Endodermal cell (in vitro differentiated cells): ENCODE measurements around the gene TCF4. TPM values are rescaled to one million over a fixed set of nuclear protein-coding genes. Genes with fewer than 3 reads are reported as not detected.

Experiments used
- DNase-seq: peaks from one replicate; pipeline ENCODE4 v3.0.0-alpha.2; 2017
- H3K27ac ChIP-seq: 2 replicates; pipeline ENCODE4 v1.5.1; 2013; ENCODE audit warnings: mild to moderate bottlenecking, low read depth, low read length, moderate library complexity
- H3K27me3 ChIP-seq: 2 replicates; pipeline ENCODE4 v1.6.1; 2013; ENCODE audit warnings: mild to moderate bottlenecking, low read length, moderate library complexity; ENCODE audit not compliant: insufficient read depth, control insufficient read depth, poor library complexity, severe bottlenecking
- H3K36me3 ChIP-seq: 2 replicates; pipeline ENCODE4 v1.7.0; 2013; ENCODE audit warnings: mild to moderate bottlenecking, low read length, moderate library complexity; ENCODE audit not compliant: control insufficient read depth, insufficient read depth
- H3K4me1 ChIP-seq: one replicate; pipeline ENCODE4 v1.7.0; 2013; ENCODE audit warnings: low read length; ENCODE audit not compliant: control insufficient read depth, insufficient read depth
- H3K4me3 ChIP-seq: 2 replicates; pipeline ENCODE4 v1.5.1; 2013; ENCODE audit warnings: mild to moderate bottlenecking, low read length, moderate library complexity
- H3K9ac ChIP-seq: 2 replicates; pipeline ENCODE4 v1.6.1; 2013; ENCODE audit warnings: mild to moderate bottlenecking, low read length, moderate library complexity; ENCODE audit not compliant: poor library complexity, severe bottlenecking; ENCODE audit errors: extremely low read depth
- H3K9me3 ChIP-seq: 2 replicates; pipeline ENCODE4 v1.6.1; 2013; ENCODE audit warnings: mild to moderate bottlenecking, low read length, moderate library complexity; ENCODE audit not compliant: control insufficient read depth
- H3K27ac Mint-ChIP-seq: 2 replicates; pipeline ENCODE4 v1.8.0; 2020; ENCODE audit warnings: mixed read lengths
- H3K27me3 Mint-ChIP-seq: 2 replicates; pipeline ENCODE4 v1.8.0; 2021; ENCODE audit warnings: mild to moderate bottlenecking, mixed read lengths; ENCODE audit not compliant: insufficient read depth
- H3K36me3 Mint-ChIP-seq: 2 replicates; pipeline ENCODE4 v1.8.0; 2020; ENCODE audit warnings: low read depth, mixed read lengths
- H3K4me1 Mint-ChIP-seq: 2 replicates; pipeline ENCODE4 v1.8.0; 2020; ENCODE audit warnings: mixed read lengths
- H3K4me3 Mint-ChIP-seq: 2 replicates; pipeline ENCODE4 v1.8.0; 2020; ENCODE audit warnings: mild to moderate bottlenecking, moderate library complexity, mixed read lengths
- H3K9me3 Mint-ChIP-seq: 2 replicates; pipeline ENCODE4 v1.8.0; 2020; ENCODE audit warnings: mild to moderate bottlenecking, mixed read lengths
- WGBS, 2 experiments: methylation state at CpG; one replicate each; pipeline versions ENCODE4 v1.1.5 to v1.1.7; 2013; ENCODE audit warnings: missing lambda C conversion rate in 2 of 2, mixed read lengths in 1 of 2; ENCODE audit not compliant: insufficient coverage in 1 of 2, insufficient read length in 1 of 2; 5-methylcytosine and 5-hydroxymethylcytosine counted together
- total RNA-seq, 2 donors: library from RNA; stranded (reverse); fragmentation: NEBNext Ultra II Directional in 1 of 2; extraction: Animal tissue kit (Norgen Biotek cat#: 25700) in 1 of 2; gene quantifications; 2 replicates in 1 of 2; 3 replicates in 1 of 2; pipeline ENCODE4 v1.2.1, GENCODE V29; 2021
- TF ChIP-seq, protein P1 (sequence below): fragments of 200-600 bp; sonication (generic); conservative IDR thresholded peaks from 2 replicates; pipeline ENCODE4 v1.5.0; 2021; ENCODE audit warnings: antibody characterized with exemption, mild to moderate bottlenecking

Gene TCF4
- total RNA-seq, 2 donors from 2014 or later = 40.4 to 58.5 TPM

DNA sequence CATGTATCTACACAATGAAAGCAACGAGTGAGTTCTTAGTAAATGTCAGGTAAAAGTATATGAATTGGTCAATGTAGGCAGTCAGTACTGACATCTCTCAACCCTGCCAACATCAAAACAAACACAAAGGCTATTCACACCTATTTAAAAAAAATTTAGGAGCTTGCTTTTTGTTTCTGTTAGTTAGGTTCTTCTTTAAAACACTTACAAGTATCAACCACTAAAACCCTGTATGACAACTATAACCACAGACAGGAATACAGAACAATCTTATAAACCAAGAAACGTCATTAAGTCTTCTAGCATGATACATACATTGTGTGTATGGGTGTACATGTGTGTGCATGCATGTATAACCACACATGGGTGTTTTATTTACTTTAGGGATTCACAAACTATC lies 131.0 kb downstream of the TCF4 start:
- Histone ChIP-seq H3K27me3 (no peaks in the 10 kb centered on the region), H3K9ac (no peak overlapping the region), H3K4me1 (no peaks in the 10 kb centered on the region), H3K4me3 (no peak overlapping the region), H3K36me3 (no peaks in the 10 kb centered on the region), H3K9me3 (no peaks in the 10 kb centered on the region), H3K27ac (no peak overlapping the region)
- TF ChIP-seq, protein P1, sequence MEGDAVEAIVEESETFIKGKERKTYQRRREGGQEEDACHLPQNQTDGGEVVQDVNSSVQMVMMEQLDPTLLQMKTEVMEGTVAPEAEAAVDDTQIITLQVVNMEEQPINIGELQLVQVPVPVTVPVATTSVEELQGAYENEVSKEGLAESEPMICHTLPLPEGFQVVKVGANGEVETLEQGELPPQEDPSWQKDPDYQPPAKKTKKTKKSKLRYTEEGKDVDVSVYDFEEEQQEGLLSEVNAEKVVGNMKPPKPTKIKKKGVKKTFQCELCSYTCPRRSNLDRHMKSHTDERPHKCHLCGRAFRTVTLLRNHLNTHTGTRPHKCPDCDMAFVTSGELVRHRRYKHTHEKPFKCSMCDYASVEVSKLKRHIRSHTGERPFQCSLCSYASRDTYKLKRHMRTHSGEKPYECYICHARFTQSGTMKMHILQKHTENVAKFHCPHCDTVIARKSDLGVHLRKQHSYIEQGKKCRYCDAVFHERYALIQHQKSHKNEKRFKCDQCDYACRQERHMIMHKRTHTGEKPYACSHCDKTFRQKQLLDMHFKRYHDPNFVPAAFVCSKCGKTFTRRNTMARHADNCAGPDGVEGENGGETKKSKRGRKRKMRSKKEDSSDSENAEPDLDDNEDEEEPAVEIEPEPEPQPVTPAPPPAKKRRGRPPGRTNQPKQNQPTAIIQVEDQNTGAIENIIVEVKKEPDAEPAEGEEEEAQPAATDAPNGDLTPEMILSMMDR = no peak
- Mint-ChIP-seq H3K4me1 (peaks cover 25% of the 10 kb centered on the region), H3K27ac (no peak overlapping the region), H3K27me3 (no peaks in the 10 kb centered on the region), H3K4me3 (no peak overlapping the region), H3K9me3 (no peaks in the 10 kb centered on the region), H3K36me3 (peaks cover 3% of the 10 kb centered on the region)
- no peak for DNase-seq
- WGBS, 2 experiments = 89% methylated on average over 1 of the region's 2 CpGs; no CpG with 5 or more reads in 1 of the 2 experiments

DNA sequence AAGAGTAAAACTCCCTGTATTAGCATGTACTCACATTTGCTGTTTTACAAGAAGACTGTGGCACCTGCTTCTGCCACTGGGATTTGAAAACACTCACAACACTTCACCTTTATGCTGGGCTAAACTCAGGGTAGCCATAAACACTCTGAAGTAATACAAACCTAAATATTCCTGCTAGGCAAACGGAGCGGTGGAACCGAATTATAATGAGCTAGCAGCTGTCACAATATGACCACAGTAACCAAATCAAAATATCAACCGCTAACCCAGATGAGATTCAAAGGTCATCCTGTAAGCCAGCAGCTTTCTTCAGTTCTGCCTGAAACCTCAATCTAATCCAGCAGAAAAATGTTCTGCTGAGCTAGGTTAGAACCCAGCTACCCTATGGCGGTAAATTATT lies 132.1 kb downstream of the TCF4 start:
- no peaks in the 10 kb centered on the region for H3K27me3 Mint-ChIP-seq
- no peak overlapping the region for H3K27ac Mint-ChIP-seq
- WGBS, 2 experiments = 90 to 100% methylated on average over 2 to 5 of the region's 5 CpGs

DNA sequence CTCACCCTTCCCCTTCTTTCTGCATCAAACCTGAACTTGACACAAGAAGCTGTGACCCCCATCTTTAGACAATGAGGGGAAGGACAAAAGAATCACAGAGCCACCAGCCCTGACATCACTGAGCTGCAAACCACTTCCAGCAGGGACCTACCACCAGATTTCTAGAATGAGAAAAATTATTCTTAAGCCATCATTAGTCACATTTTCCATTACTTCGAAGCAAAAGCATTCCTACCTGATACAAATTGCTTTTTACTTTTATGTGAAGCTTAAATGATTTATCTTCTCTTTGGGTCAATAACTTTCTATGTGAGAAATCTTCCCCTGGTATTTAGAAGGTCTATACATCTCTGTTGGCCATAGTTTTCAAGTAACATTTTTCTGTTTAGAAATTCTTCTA lies 134.8 kb downstream of the TCF4 start:
- no peak for DNase-seq
- no peak overlapping the region for H3K9ac ChIP-seq
- H3K4me1 Mint-ChIP-seq = peaks cover 4% of the 10 kb centered on the region
- TF ChIP-seq, protein P1 = no peak
- no peaks in the 10 kb centered on the region for H3K27me3 Mint-ChIP-seq
- H3K27me3 ChIP-seq = no peaks in the 10 kb centered on the region
- H3K4me3 Mint-ChIP-seq = no peak overlapping the region
- no peaks in the 10 kb centered on the region for H3K9me3 Mint-ChIP-seq
- no peaks in the 10 kb centered on the region for H3K36me3 Mint-ChIP-seq
- no peaks in the 10 kb centered on the region for H3K36me3 ChIP-seq
- H3K4me3 ChIP-seq = no peak overlapping the region
- H3K4me1 ChIP-seq = no peaks in the 10 kb centered on the region
- H3K9me3 ChIP-seq = no peaks in the 10 kb centered on the region
- 100% methylated on average over 1 of the region's 1 CpG; no CpG with 5 or more reads in 1 of the 2 experiments for WGBS, 2 experiments
- no peak overlapping the region for H3K27ac ChIP-seq
- H3K27ac Mint-ChIP-seq = no peak overlapping the region

More for the DNA sequence above, 132.1 kb downstream of the TCF4 start:
- Histone ChIP-seq H3K4me3 (no peak overlapping the region), H3K36me3 (no peaks in the 10 kb centered on the region), H3K9ac (no peak overlapping the region), H3K27me3 (no peaks in the 10 kb centered on the region), H3K9me3 (no peaks in the 10 kb centered on the region), H3K27ac (no peak overlapping the region), H3K4me1 (no peaks in the 10 kb centered on the region)
- Mint-ChIP-seq H3K4me3 (no peak overlapping the region), H3K36me3 (peaks cover 3% of the 10 kb centered on the region), H3K4me1 (peaks cover 25% of the 10 kb centered on the region), H3K9me3 (no peaks in the 10 kb centered on the region)
- no peak for DNase-seq
- TF ChIP-seq, protein P1 = no peak
